NCI-H1092 treated with DMSO at 0.1 percent for 48 hours (cell line): ENCODE measurements around the gene NR3C2.

Source experiments
- DNase-seq: peaks from one replicate; lab custom pipeline; 2025; lab: John Stamatoyannopoulos, UW

NR3C2 gene

GRCh38 chr4:148073349-148073748, 368.9 kb downstream of the NR3C2 start:
- no peak for DNase-seq

- no peak for DNase-seq
These were observed 369.4 kb downstream of the NR3C2 start for GRCh38 chr4:148072789-148073188.

- DNase-seq = no peak
These were observed 371.2 kb downstream of the NR3C2 start for GRCh38 chr4:148071009-148071408.

- DNase-seq = no peak
These were observed 372.4 kb downstream of the NR3C2 start for GRCh38 chr4:148069895-148070178.

- DNase-seq = no peak
These were observed 372.9 kb downstream of the NR3C2 start for GRCh38 chr4:148069086-148069894.

- no peak for DNase-seq
These were observed 373.9 kb downstream of the NR3C2 start for GRCh38 chr4:148068065-148068911.

- peak; percentile 10 for DNase-seq
These were observed 374.8 kb downstream of the NR3C2 start for GRCh38 chr4:148067301-148067916.

- no peak for DNase-seq
These were observed 377.1 kb downstream of the NR3C2 start for GRCh38 chr4:148065075-148065474.

- DNase-seq = no peak
These were observed 377.8 kb downstream of the NR3C2 start for GRCh38 chr4:148064451-148064850.

- DNase-seq = no peak
These were observed 379.8 kb downstream of the NR3C2 start for GRCh38 chr4:148062301-148062950.

- DNase-seq = peak; percentile 65
These were observed 380.4 kb downstream of the NR3C2 start for GRCh38 chr4:148061795-148062194.

- no peak for DNase-seq
These were observed 381.1 kb downstream of the NR3C2 start for GRCh38 chr4:148061141-148061481.

- DNase-seq = no peak
These were observed 381.7 kb downstream of the NR3C2 start for GRCh38 chr4:148060264-148061140.

GRCh38 chr4:148059617-148060180, 382.5 kb downstream of the NR3C2 start:
- no peak for DNase-seq

- no peak for DNase-seq
These were observed 384.0 kb downstream of the NR3C2 start for GRCh38 chr4:148057984-148058859.

- DNase-seq = no peak
These were observed 384.7 kb downstream of the NR3C2 start for GRCh38 chr4:148057516-148057915.

GRCh38 chr4:148056879-148057278, 385.3 kb downstream of the NR3C2 start:
- DNase-seq = no peak

- DNase-seq = no peak
These were observed 386.4 kb downstream of the NR3C2 start for GRCh38 chr4:148055844-148056243.

GRCh38 chr4:148054275-148054674, 387.9 kb downstream of the NR3C2 start:
- peak; percentile 63 for DNase-seq
